SK-N-SH treated with all-trans-retinoic acid at 6 μM for 48 hours (cell line): ENCODE results near the gene NECTIN3.

Experiments
- BACH2 ChIP-seq: fragments of 250-450 bp; sonication (Bioruptor Pico); IDR thresholded peaks from 2 replicates; pipeline ENCODE4 v1.9.0; 2021; ENCODE audit warnings: mild to moderate bottlenecking, borderline replicate concordance
- CSDC2 ChIP-seq: fragments of 250-450 bp; sonication (Bioruptor Pico); IDR thresholded peaks from 2 replicates; pipeline ENCODE4 v1.5.0; 2020; ENCODE audit warnings: mild to moderate bottlenecking, moderate library complexity
- GLIS3 ChIP-seq: fragments of 250-450 bp; sonication (Bioruptor Pico); IDR thresholded peaks from 2 replicates; pipeline ENCODE4 v1.5.0; 2020; ENCODE audit warnings: mild to moderate bottlenecking, moderate library complexity
- RARB ChIP-seq: fragments of 250-450 bp; sonication (Bioruptor Pico); IDR thresholded peaks from 2 replicates; pipeline ENCODE4 v1.8.0; 2021; ENCODE audit warnings: mild to moderate bottlenecking, moderate library complexity
- TCF4 ChIP-seq: fragments of 250-450 bp; sonication (Bioruptor Pico); IDR thresholded peaks from 2 replicates; pipeline ENCODE4 v1.8.0; 2021; ENCODE audit warnings: mild to moderate bottlenecking, moderate library complexity, borderline replicate concordance
- ZNF565 ChIP-seq: fragments of 450-650 bp; formaldehyde crosslinking; conservative IDR thresholded peaks from 2 replicates; pipeline ENCODE4 v1.5.0; 2020; ENCODE audit warnings: low read depth, mild to moderate bottlenecking, moderate library complexity
- ZNF70 ChIP-seq: fragments of 450-650 bp; formaldehyde crosslinking; IDR thresholded peaks from 2 replicates; pipeline ENCODE4 v1.5.0; 2020; ENCODE audit warnings: mild to moderate bottlenecking, moderate library complexity
- TF ChIP-seq, protein P1 (sequence below): fragments of 250-450 bp; sonication (Bioruptor Pico); IDR thresholded peaks from 2 replicates; pipeline ENCODE4 v1.5.0; 2020; ENCODE audit warnings: mild to moderate bottlenecking, moderate library complexity
- TF ChIP-seq, protein P2 (sequence below): fragments of 250-450 bp; sonication (Bioruptor Pico); IDR thresholded peaks from 2 replicates; pipeline ENCODE4 v1.8.0; 2020; ENCODE audit warnings: mild to moderate bottlenecking, moderate library complexity, borderline replicate concordance

DNA sequence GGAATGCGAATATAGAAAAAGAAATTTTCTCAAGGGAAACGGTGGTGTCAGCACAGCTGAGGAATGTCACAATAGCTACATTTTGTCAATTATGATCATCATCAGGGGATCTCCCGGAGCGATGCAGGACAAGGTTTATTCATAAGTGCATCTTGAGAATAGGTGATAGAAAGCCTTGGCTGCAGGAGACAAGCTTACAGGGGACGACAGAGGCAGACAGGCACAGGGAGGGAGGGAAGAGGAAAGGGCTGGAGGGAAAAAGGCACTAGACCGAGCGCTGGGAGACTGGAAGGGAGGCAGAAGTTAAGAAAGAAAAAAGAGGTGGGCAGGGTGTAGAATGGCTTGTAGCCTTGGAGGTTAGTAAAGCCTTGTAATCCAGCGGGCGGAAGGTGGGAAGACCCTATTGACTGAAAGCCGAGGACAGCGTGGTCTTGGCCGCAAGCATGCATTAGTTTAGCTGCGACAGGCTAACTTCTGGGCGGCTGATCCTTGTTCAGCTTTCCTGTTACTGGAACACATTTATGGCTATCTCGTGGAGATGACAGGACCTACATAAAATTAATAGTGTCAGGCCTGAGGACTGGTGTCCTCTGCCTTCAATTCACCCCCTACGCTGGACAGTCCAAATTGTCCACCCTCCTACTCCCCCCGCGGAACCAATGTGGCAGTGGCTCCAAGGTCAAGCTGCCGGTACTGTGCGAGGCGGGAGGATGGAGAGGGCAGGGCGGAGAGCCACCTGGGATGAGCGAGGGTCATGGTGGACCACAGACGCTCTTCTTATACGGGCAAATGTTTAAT lies 1.4 kb upstream of the NECTIN3 start:
- TF ChIP-seq RARB (CRISPR knock-in tag): no peak
- TF ChIP-seq ZNF565 (CRISPR knock-in tag): no peak
- TF ChIP-seq, protein P1, sequence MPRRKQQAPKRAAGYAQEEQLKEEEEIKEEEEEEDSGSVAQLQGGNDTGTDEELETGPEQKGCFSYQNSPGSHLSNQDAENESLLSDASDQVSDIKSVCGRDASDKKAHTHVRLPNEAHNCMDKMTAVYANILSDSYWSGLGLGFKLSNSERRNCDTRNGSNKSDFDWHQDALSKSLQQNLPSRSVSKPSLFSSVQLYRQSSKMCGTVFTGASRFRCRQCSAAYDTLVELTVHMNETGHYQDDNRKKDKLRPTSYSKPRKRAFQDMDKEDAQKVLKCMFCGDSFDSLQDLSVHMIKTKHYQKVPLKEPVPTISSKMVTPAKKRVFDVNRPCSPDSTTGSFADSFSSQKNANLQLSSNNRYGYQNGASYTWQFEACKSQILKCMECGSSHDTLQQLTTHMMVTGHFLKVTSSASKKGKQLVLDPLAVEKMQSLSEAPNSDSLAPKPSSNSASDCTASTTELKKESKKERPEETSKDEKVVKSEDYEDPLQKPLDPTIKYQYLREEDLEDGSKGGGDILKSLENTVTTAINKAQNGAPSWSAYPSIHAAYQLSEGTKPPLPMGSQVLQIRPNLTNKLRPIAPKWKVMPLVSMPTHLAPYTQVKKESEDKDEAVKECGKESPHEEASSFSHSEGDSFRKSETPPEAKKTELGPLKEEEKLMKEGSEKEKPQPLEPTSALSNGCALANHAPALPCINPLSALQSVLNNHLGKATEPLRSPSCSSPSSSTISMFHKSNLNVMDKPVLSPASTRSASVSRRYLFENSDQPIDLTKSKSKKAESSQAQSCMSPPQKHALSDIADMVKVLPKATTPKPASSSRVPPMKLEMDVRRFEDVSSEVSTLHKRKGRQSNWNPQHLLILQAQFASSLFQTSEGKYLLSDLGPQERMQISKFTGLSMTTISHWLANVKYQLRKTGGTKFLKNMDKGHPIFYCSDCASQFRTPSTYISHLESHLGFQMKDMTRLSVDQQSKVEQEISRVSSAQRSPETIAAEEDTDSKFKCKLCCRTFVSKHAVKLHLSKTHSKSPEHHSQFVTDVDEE (CRISPR knock-in tag): no peak
- no peak for TF ChIP-seq GLIS3 (CRISPR knock-in tag)
- no peak for TF ChIP-seq TCF4 (CRISPR knock-in tag)
- no peak for TF ChIP-seq ZNF70 (CRISPR knock-in tag)
- TF ChIP-seq CSDC2 (CRISPR knock-in tag): no peak
- TF ChIP-seq, protein P2, sequence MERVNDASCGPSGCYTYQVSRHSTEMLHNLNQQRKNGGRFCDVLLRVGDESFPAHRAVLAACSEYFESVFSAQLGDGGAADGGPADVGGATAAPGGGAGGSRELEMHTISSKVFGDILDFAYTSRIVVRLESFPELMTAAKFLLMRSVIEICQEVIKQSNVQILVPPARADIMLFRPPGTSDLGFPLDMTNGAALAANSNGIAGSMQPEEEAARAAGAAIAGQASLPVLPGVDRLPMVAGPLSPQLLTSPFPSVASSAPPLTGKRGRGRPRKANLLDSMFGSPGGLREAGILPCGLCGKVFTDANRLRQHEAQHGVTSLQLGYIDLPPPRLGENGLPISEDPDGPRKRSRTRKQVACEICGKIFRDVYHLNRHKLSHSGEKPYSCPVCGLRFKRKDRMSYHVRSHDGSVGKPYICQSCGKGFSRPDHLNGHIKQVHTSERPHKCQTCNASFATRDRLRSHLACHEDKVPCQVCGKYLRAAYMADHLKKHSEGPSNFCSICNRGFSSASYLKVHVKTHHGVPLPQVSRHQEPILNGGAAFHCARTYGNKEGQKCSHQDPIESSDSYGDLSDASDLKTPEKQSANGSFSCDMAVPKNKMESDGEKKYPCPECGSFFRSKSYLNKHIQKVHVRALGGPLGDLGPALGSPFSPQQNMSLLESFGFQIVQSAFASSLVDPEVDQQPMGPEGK (CRISPR knock-in tag): no peak
- TF ChIP-seq BACH2 (CRISPR knock-in tag): no peak
